HL-60 (cell line): ENCODE data around the gene SPATA9.

Experiments used
- DNase-seq, 2 experiments: peaks; one replicate each; pipeline ENCODE4 v3.0.0-alpha.2; 2010 to 2020; ENCODE audit warnings: low read depth in 1 of 2, low spot score in 1 of 2
- H3K27ac ChIP-seq: fragments of 250-450 bp; sonication (Bioruptor Pico); replicated peaks from 2 replicates; pipeline ENCODE4 v1.5.1; 2020; ENCODE audit warnings: mild to moderate bottlenecking, moderate library complexity
- H3K27me3 ChIP-seq: fragments of 250-450 bp; sonication (Bioruptor Pico); 2 replicates; pipeline ENCODE4 v1.5.1; 2021; ENCODE audit warnings: mild to moderate bottlenecking, moderate library complexity; ENCODE audit not compliant: insufficient read depth, poor library complexity, severe bottlenecking
- H3K4me3 ChIP-seq: replicated peaks from 2 replicates; pipeline ENCODE4 v1.5.1; 2011; ENCODE audit warnings: mild to moderate bottlenecking, control low read depth, low read length; ENCODE audit not compliant: insufficient read depth
- CTCF ChIP-seq: IDR thresholded peaks from one replicate; pipeline ENCODE4 v1.5.1; 2011; ENCODE audit warnings: low read length, control low read depth, inconsistent platforms; ENCODE audit not compliant: insufficient read depth
- GABPA ChIP-seq: IDR thresholded peaks from 2 replicates; pipeline ENCODE4 v1.6.1; 2012; ENCODE audit warnings: low read depth
- POLR2AphosphoS5 ChIP-seq: IDR thresholded peaks from 2 replicates; pipeline ENCODE4 v1.6.1; 2012; ENCODE audit warnings: low read depth
- REST ChIP-seq: IDR thresholded peaks from 2 replicates; pipeline ENCODE4 v1.6.1; 2012; ENCODE audit warnings: low read depth; ENCODE audit not compliant: insufficient replicate concordance
- SPI1 ChIP-seq: IDR thresholded peaks from 2 replicates; pipeline ENCODE4 v1.6.1; 2012; ENCODE audit warnings: low read depth, mild to moderate bottlenecking, borderline replicate concordance

The SPATA9 gene

GRCh38 chr5:95631255-95631958 lies 51.4 kb downstream of the SPATA9 start:
- H3K27me3 ChIP-seq = no peaks in the 10 kb centered on the region
- no peak for DNase-seq
- no peak overlapping the region for H3K27ac ChIP-seq
- no peak overlapping the region for H3K4me3 ChIP-seq
- TF ChIP-seq POLR2AphosphoS5 (no peak), SPI1 (no peak)

- no peak for DNase-seq
- no peak overlapping the region for H3K4me3 ChIP-seq
- no peak for TF ChIP-seq POLR2AphosphoS5
- TF ChIP-seq GABPA = no peak
- TF ChIP-seq SPI1 = no peak
- TF ChIP-seq CTCF = no peak
- no peak overlapping the region for H3K27ac ChIP-seq
- no peaks in the 10 kb centered on the region for H3K27me3 ChIP-seq
Observed at GRCh38 chr5:95630394-95630917, 52.3 kb downstream of the SPATA9 start.

- no peak for TF ChIP-seq REST
- TF ChIP-seq SPI1 = no peak
- TF ChIP-seq GABPA = no peak
- no peak for TF ChIP-seq POLR2AphosphoS5
- no peak for TF ChIP-seq CTCF
- DNase-seq = no peak
- H3K27ac ChIP-seq = no peak overlapping the region
- no peaks in the 10 kb centered on the region for H3K27me3 ChIP-seq
- no peak overlapping the region for H3K4me3 ChIP-seq
Observed at GRCh38 chr5:95628933-95629332, 53.9 kb downstream of the SPATA9 start.

GRCh38 chr5:95627971-95628810 lies 54.6 kb downstream of the SPATA9 start:
- TF ChIP-seq CTCF (no peak), REST (no peak), SPI1 (no peak), GABPA (no peak), POLR2AphosphoS5 (no peak)
- no peak overlapping the region for H3K27ac ChIP-seq
- no peak for DNase-seq
- H3K27me3 ChIP-seq = no peaks in the 10 kb centered on the region
- H3K4me3 ChIP-seq = no peak overlapping the region
